ENCODE data around the gene BTBD9.
A peak's percentile ranks its signal among the peaks of the same experiment; 100 is the strongest.
"Not testable (repeated sequence)": the region's sequence is repeated elsewhere in the genome, so short reads cannot be mapped to it uniquely, and the experiment has no call there.

BTBD9 gene

GRCh38 chr6:38370653-38371601, 268.8 kb downstream of the BTBD9 start:
- DNase-seq = no peak

GRCh38 chr6:38367231-38367630, 272.5 kb downstream of the BTBD9 start:
- no peak for DNase-seq

- DNase-seq = no peak
These were observed 273.5 kb downstream of the BTBD9 start for GRCh38 chr6:38366234-38366633.

- no peak for DNase-seq
These were observed 275.0 kb downstream of the BTBD9 start for GRCh38 chr6:38364775-38365174.

GRCh38 chr6:38364127-38364526, 275.6 kb downstream of the BTBD9 start:
- DNase-seq = no peak

GRCh38 chr6:38355519-38355918, 284.2 kb downstream of the BTBD9 start:
- DNase-seq = no peak

GRCh38 chr6:38354905-38355304, 284.8 kb downstream of the BTBD9 start:
- DNase-seq = peak; percentile 32

- DNase-seq = no peak
These were observed 285.7 kb downstream of the BTBD9 start for GRCh38 chr6:38354037-38354381.

GRCh38 chr6:38353310-38354036, 286.3 kb downstream of the BTBD9 start:
- DNase-seq = no peak

- peak; percentile 81 for DNase-seq
These were observed 287.1 kb downstream of the BTBD9 start for GRCh38 chr6:38352636-38353035.

GRCh38 chr6:38350942-38351341, 288.8 kb downstream of the BTBD9 start:
- DNase-seq = no peak

- no peak for DNase-seq
These were observed 289.5 kb downstream of the BTBD9 start for GRCh38 chr6:38350220-38350619.

GRCh38 chr6:38349795-38350194, 289.9 kb downstream of the BTBD9 start:
- DNase-seq = peak; percentile 94

- DNase-seq = no peak
These were observed 290.5 kb downstream of the BTBD9 start for GRCh38 chr6:38349221-38349620.

GRCh38 chr6:38348371-38348770, 291.4 kb downstream of the BTBD9 start:
- DNase-seq = no peak

- not testable (repeated sequence) for DNase-seq
These were observed 291.9 kb downstream of the BTBD9 start for GRCh38 chr6:38347829-38348228.

GRCh38 chr6:38346291-38347079, 293.2 kb downstream of the BTBD9 start:
- DNase-seq = peak; percentile 94

GRCh38 chr6:38345586-38345985, 294.1 kb downstream of the BTBD9 start:
- DNase-seq = no peak

- no peak for DNase-seq
These were observed 298.2 kb downstream of the BTBD9 start for GRCh38 chr6:38341496-38341895.

- DNase-seq = no peak
These were observed 299.8 kb downstream of the BTBD9 start for GRCh38 chr6:38339914-38340313.

GRCh38 chr6:38337819-38338465, 301.8 kb downstream of the BTBD9 start:
- DNase-seq = peak; percentile 71

- no peak for DNase-seq
These were observed 302.8 kb downstream of the BTBD9 start for GRCh38 chr6:38336922-38337321.

- DNase-seq = no peak
These were observed 312.9 kb downstream of the BTBD9 start for GRCh38 chr6:38326837-38327236.
